Stomach (tissue), 4 donors: ENCODE results near the gene MEAK7.

Experiments
- CTCF ChIP-seq, 7 experiments: fragments of 450-650 bp in 4 of 7; fragments of 200-600 bp in 3 of 7; sonication (generic) in 3 of 7; IDR thresholded peaks; one replicate each; pipeline ENCODE4 v1.5.1; 2016 to 2019; ENCODE audit warnings: antibody characterized with exemption in 7 of 7, control low read depth in 2 of 7, mild to moderate bottlenecking in 1 of 7
- POLR2AphosphoS5 ChIP-seq, 3 donors: sonication (generic); formaldehyde crosslinking; IDR thresholded peaks; one replicate each; pipeline ENCODE4 v1.6.1; 2016; ENCODE audit warnings: antibody characterized with exemption in 3 of 3

DNA sequence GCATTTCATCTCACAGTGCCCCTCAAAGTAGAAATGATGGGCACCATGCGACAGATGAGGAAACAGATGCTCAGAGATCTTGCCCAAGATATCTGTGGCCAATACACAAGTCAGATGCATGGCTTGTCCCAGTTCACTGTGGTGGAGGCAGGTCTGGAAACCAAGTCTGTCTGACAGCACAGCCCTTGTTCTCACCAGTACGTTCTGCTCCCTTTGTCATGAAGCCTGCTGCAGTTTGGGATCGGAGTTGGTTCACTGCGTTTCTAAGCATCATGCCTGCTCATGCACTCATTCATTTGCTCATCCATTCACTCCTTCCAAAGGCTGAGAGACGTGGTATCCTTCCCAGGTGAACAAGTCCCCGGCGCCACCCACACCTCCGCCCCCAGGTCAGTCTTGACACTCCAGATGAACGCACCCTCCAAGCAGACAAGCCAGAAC, 27.2 kb upstream of the MEAK7 start:
- TF ChIP-seq CTCF (IDR thresholded peaks at IDR 0.05) (no peak), POLR2AphosphoS5 (IDR thresholded peaks at IDR 0.05) (no peak)
